Natural killer cell (primary cell): Measurements from ENCODE around the gene KCNK5. TPM values are rescaled to one million over a fixed set of nuclear protein-coding genes. Genes with fewer than 3 reads are reported as not detected.

ENCODE experiments used
- ATAC-seq, 3 donors: fragments of 150-1000 bp in 2 of 3; fragments of 200-7000 bp in 1 of 3; cut with Tn5 transposase; 1 replicate in 1 of 3; 2 replicates in 2 of 3; pipeline ENCODE4 v1.10.0; 2021; ENCODE audit warnings: mild to moderate bottlenecking in 2 of 3, moderate library complexity in 2 of 3
- DNase-seq, 2 donors: peaks; one replicate each; pipeline versions ENCODE4 v3.0.0 to v3.0.0-alpha.2; 2013 to 2021; ENCODE audit warnings: mixed read lengths in 1 of 2
- H3K27ac ChIP-seq: one replicate; pipeline ENCODE4 v1.5.1; 2013; ENCODE audit warnings: mild to moderate bottlenecking, low read length
- H3K27me3 ChIP-seq: one replicate; pipeline ENCODE4 v1.6.1; 2013; ENCODE audit warnings: low read length; ENCODE audit not compliant: control insufficient read depth, insufficient read depth
- H3K36me3 ChIP-seq: one replicate; pipeline ENCODE4 v1.6.1; 2013; ENCODE audit warnings: low read length; ENCODE audit not compliant: control insufficient read depth, insufficient read depth
- H3K4me1 ChIP-seq: one replicate; pipeline ENCODE4 v1.6.1; 2013; ENCODE audit warnings: low read length; ENCODE audit not compliant: control insufficient read depth, insufficient read depth
- H3K4me3 ChIP-seq: one replicate; pipeline ENCODE4 v1.5.1; 2013; ENCODE audit warnings: low read length
- H3K9me3 ChIP-seq: one replicate; pipeline ENCODE4 v1.6.1; 2013; ENCODE audit warnings: low read length; ENCODE audit not compliant: control insufficient read depth, insufficient read depth
- H3K27ac Mint-ChIP-seq, 2 donors: one replicate each; pipeline ENCODE4 v1.8.0; 2022; ENCODE audit warnings: mild to moderate bottlenecking in 2 of 2, mixed read lengths in 2 of 2, moderate library complexity in 1 of 2
- H3K27me3 Mint-ChIP-seq, 2 donors: one replicate each; pipeline ENCODE4 v1.8.0; 2022; ENCODE audit warnings: low read depth in 2 of 2, mixed read lengths in 2 of 2
- H3K36me3 Mint-ChIP-seq: one replicate; pipeline ENCODE4 v1.8.0; 2022; ENCODE audit warnings: mixed read lengths
- H3K4me1 Mint-ChIP-seq, 2 donors: one replicate each; pipeline ENCODE4 v1.8.0; 2022; ENCODE audit warnings: mixed read lengths in 2 of 2
- H3K4me3 Mint-ChIP-seq: one replicate; pipeline ENCODE4 v1.8.0; 2022; ENCODE audit warnings: mild to moderate bottlenecking, moderate library complexity, mixed read lengths
- H3K9me3 Mint-ChIP-seq, 2 donors: one replicate each; pipeline ENCODE4 v1.8.0; 2022; ENCODE audit warnings: mixed read lengths in 2 of 2
- CTCF ChIP-seq: fragments of 200-600 bp; IDR thresholded peaks from one replicate; pipeline ENCODE4 v1.8.0; 2022; ENCODE audit warnings: antibody characterized with exemption
- WGBS: methylation state at CpG from one replicate; pipeline ENCODE4 v1.1.7; 2013; ENCODE audit warnings: missing lambda C conversion rate; ENCODE audit not compliant: insufficient coverage; 5-methylcytosine and 5-hydroxymethylcytosine counted together
- intact Hi-C: fragments of 100-400 bp; cut with micrococcal nuclease; formaldehyde crosslinking; loops from one replicate; pipeline ENCODE4 v1.14.2; 2022
- total RNA-seq, 4 donors: library from RNA; stranded (reverse); fragments of 120-200 nt in 1 of 4; gene quantifications; one replicate each; pipeline versions ENCODE4 v1.2.3 to v1.2.4, GENCODE V29; 2013 to 2022

KCNK5 gene
- total RNA-seq, 3 donors from 2014 or later (not counting 1 experiment from before 2014, with no cell fraction given): 0.16 to 0.50 TPM; not detected in 1

- intact Hi-C loops: no loop called here
- peaks cover 8% of the 10 kb centered on the region for H3K4me1 ChIP-seq
- no peaks in the 10 kb centered on the region for H3K36me3 ChIP-seq
- Mint-ChIP-seq H3K27ac (no peak overlapping the region), H3K9me3 (no peaks in the 10 kb centered on the region), H3K4me3 (no peak overlapping the region), H3K36me3 (no peaks in the 10 kb centered on the region), H3K27me3 (no peaks in the 10 kb centered on the region), H3K4me1 (peaks cover 0 to 11% of the 10 kb centered on the region in 2 donors)
- no peak overlapping the region for H3K27ac ChIP-seq
- TF ChIP-seq CTCF: no peak
- no peaks in the 10 kb centered on the region for H3K9me3 ChIP-seq
- 90% methylated on average over 10 of the region's 10 CpGs for WGBS
- ATAC-seq (no peak), DNase-seq (no peak)
- H3K27me3 ChIP-seq: no peaks in the 10 kb centered on the region
- H3K4me3 ChIP-seq: no peak overlapping the region
Observed at GRCh38 chr6:39211183-39211582, 18.1 kb downstream of the KCNK5 start.

- no peak for ATAC-seq
Observed at GRCh38 chr6:39210450-39210849, 18.8 kb downstream of the KCNK5 start.

DNA sequence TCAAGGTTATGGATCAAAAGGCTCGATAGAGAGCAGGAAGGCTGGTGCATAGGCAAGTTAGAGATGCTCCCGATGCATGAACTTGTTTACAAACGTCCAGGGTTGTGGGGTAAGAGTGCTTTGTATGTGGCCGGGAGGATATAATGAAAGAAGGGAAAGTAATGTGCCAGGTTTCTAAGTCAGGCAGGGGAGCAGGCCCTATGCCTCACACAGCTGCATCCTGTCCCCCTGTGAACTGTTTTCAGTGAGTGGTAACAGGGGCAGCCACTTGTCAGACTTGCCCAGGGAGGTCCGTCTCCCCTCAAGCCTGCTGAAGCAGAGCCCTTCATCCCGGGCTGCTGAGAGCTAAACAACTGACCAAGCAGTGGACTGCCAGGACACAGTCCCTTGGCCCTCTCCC lies 19.4 kb downstream of the KCNK5 start:
- TF ChIP-seq CTCF: no peak
- no peaks in the 10 kb centered on the region for H3K27me3 Mint-ChIP-seq
- DNase-seq: no peak
- no peak for ATAC-seq
- intact Hi-C loops: no loop called here
- no peaks in the 10 kb centered on the region for H3K27me3 ChIP-seq
- H3K27ac Mint-ChIP-seq: no peak overlapping the region
- no peaks in the 10 kb centered on the region for H3K36me3 Mint-ChIP-seq
- no peak overlapping the region for H3K4me3 Mint-ChIP-seq
- H3K4me1 Mint-ChIP-seq: peaks cover 0 to 2% of the 10 kb centered on the region in 2 donors
- WGBS: 47% methylated on average over 6 of the region's 6 CpGs
- no peaks in the 10 kb centered on the region for H3K9me3 Mint-ChIP-seq
- H3K4me1 ChIP-seq: peaks cover 8% of the 10 kb centered on the region
- no peaks in the 10 kb centered on the region for H3K36me3 ChIP-seq
- H3K9me3 ChIP-seq: no peaks in the 10 kb centered on the region
- no peak overlapping the region for H3K4me3 ChIP-seq
- no peak overlapping the region for H3K27ac ChIP-seq

More at GRCh38 chr6:39210450-39210849, 18.8 kb downstream of the KCNK5 start:
- H3K27me3 Mint-ChIP-seq: no peaks in the 10 kb centered on the region
- no peak for TF ChIP-seq CTCF
- H3K4me3 Mint-ChIP-seq: no peak overlapping the region
- Histone ChIP-seq H3K4me3 (no peak overlapping the region), H3K27me3 (no peaks in the 10 kb centered on the region), H3K27ac (no peak overlapping the region), H3K4me1 (peaks cover 8% of the 10 kb centered on the region), H3K36me3 (no peaks in the 10 kb centered on the region), H3K9me3 (no peaks in the 10 kb centered on the region)
- DNase-seq: no peak
- intact Hi-C loops: no loop called here
- peaks cover 0 to 7% of the 10 kb centered on the region in 2 donors for H3K4me1 Mint-ChIP-seq
- WGBS: 76% methylated on average over 5 of the region's 5 CpGs
- no peak overlapping the region for H3K27ac Mint-ChIP-seq
- H3K9me3 Mint-ChIP-seq: no peaks in the 10 kb centered on the region
- H3K36me3 Mint-ChIP-seq: no peaks in the 10 kb centered on the region

DNA sequence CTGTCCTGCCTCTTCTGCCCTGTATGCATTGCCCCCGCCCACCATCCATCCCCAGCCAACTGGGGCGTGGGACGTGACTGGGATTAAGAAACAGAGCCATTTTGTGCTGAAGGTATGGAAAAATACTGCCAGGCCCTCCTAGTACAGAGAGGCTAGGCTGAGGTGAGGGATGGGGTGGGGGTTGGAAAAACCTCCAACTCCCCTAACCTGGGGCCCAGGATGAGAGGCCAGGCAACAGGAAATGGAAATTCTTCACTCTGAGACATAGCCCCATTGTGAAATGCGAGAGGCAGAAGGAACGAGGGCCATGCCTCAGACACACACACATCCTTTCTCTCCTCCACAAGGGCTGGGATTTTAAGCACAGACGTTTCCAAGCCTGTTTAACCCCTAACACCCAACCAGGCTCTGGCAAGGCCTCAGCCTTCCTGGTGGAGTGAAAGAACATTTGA lies 19.9 kb downstream of the KCNK5 start:
- H3K27me3 Mint-ChIP-seq: no peaks in the 10 kb centered on the region
- H3K27me3 ChIP-seq: no peaks in the 10 kb centered on the region
- no peak overlapping the region for H3K27ac Mint-ChIP-seq
- H3K4me3 ChIP-seq: no peak overlapping the region
- ATAC-seq: no peak
- no peak overlapping the region for H3K4me3 Mint-ChIP-seq
- H3K27ac ChIP-seq: no peak overlapping the region
- H3K4me1 Mint-ChIP-seq: no peaks in the 10 kb centered on the region
- no peaks in the 10 kb centered on the region for H3K9me3 Mint-ChIP-seq
- 68% methylated on average over 6 of the region's 6 CpGs for WGBS
- H3K9me3 ChIP-seq: no peaks in the 10 kb centered on the region
- DNase-seq: no peak
- H3K36me3 Mint-ChIP-seq: no peaks in the 10 kb centered on the region
- peaks cover 8% of the 10 kb centered on the region for H3K4me1 ChIP-seq
- H3K36me3 ChIP-seq: no peaks in the 10 kb centered on the region
- TF ChIP-seq CTCF: no peak
- intact Hi-C loops: no loop called here
